MM.1S (cell line): ENCODE data around the gene MAP4.

Source experiments
- DNase-seq: peaks from one replicate; pipeline ENCODE4 v3.0.0-alpha.2; 2015
- H2AFZ ChIP-seq: fragments of 300-600 bp; sonication (generic); 2 replicates; pipeline ENCODE4 v1.6.0; 2016; ENCODE audit warnings: antibody characterized with exemption, low read length
- H3F3A ChIP-seq: fragments of 300-600 bp; sonication (generic); 2 replicates; pipeline ENCODE4 v1.6.1; 2016; ENCODE audit warnings: mild to moderate bottlenecking, antibody characterized with exemption, low read length, moderate library complexity, mixed read lengths; ENCODE audit not compliant: insufficient read depth
- H3K27ac ChIP-seq: fragments of 300-600 bp; sonication (generic); 2 replicates; pipeline ENCODE4 v1.5.1; 2016; ENCODE audit warnings: mild to moderate bottlenecking, low read length
- H3K27me3 ChIP-seq: fragments of 300-600 bp; sonication (generic); replicated peaks from 2 replicates; pipeline ENCODE4 v1.6.0; 2016; ENCODE audit warnings: low read length; ENCODE audit not compliant: insufficient read depth
- H3K36me3 ChIP-seq: fragments of 300-600 bp; sonication (generic); replicated peaks from 2 replicates; pipeline ENCODE4 v1.6.1; 2016; ENCODE audit warnings: mild to moderate bottlenecking, low read length, mixed read lengths; ENCODE audit not compliant: insufficient read depth
- H3K4me1 ChIP-seq: fragments of 300-600 bp; sonication (generic); 2 replicates; pipeline ENCODE4 v1.6.1; 2016; ENCODE audit warnings: low read length, mixed read lengths
- H3K4me2 ChIP-seq: fragments of 300-600 bp; sonication (generic); 2 replicates; pipeline ENCODE4 v1.6.0; 2016; ENCODE audit warnings: low read depth, low read length
- H3K4me3 ChIP-seq: fragments of 300-600 bp; sonication (generic); 2 replicates; pipeline ENCODE4 v1.5.1; 2016; ENCODE audit warnings: low read length, mixed read lengths
- H3K79me2 ChIP-seq: fragments of 300-600 bp; sonication (generic); 2 replicates; pipeline ENCODE4 v1.6.1; 2016; ENCODE audit warnings: mixed run types, low read length, mixed read lengths
- H3K9ac ChIP-seq: fragments of 300-600 bp; sonication (generic); 2 replicates; pipeline ENCODE4 v1.6.1; 2016; ENCODE audit warnings: low read length, mixed read lengths
- H3K9me2 ChIP-seq: fragments of 300-600 bp; sonication (generic); replicated peaks from 2 replicates; pipeline ENCODE4 v1.6.1; 2016; ENCODE audit warnings: mild to moderate bottlenecking, low read length, mixed read lengths; ENCODE audit not compliant: insufficient read depth
- H3K9me3 ChIP-seq: fragments of 300-600 bp; sonication (generic); replicated peaks from 2 replicates; pipeline ENCODE4 v1.6.1; 2016; ENCODE audit warnings: mild to moderate bottlenecking, low read length, mixed read lengths; ENCODE audit not compliant: insufficient read depth
- H4K20me1 ChIP-seq: fragments of 300-600 bp; sonication (generic); 2 replicates; pipeline ENCODE4 v1.6.1; 2016; ENCODE audit warnings: mild to moderate bottlenecking, low read length, moderate library complexity, mixed read lengths; ENCODE audit not compliant: insufficient read depth
- EZH2 ChIP-seq: fragments of 300-600 bp; sonication (generic); optimal IDR thresholded peaks from 2 replicates; pipeline ENCODE3; 2017; ENCODE audit warnings: low read depth, mild to moderate bottlenecking, antibody characterized with exemption, low read length, mixed read lengths
- EZH2phosphoT487 ChIP-seq: fragments of 300-600 bp; sonication (generic); IDR thresholded peaks from 2 replicates; pipeline ENCODE4 v1.6.1; 2018; ENCODE audit warnings: antibody characterized with exemption, low read length
- TF ChIP-seq, protein P1 (sequence below): fragments of 300-600 bp; sonication (generic); IDR thresholded peaks from 2 replicates; pipeline ENCODE4 v1.5.1; 2016; ENCODE audit warnings: antibody characterized with exemption, low read length, mixed read lengths

The MAP4 gene

DNA sequence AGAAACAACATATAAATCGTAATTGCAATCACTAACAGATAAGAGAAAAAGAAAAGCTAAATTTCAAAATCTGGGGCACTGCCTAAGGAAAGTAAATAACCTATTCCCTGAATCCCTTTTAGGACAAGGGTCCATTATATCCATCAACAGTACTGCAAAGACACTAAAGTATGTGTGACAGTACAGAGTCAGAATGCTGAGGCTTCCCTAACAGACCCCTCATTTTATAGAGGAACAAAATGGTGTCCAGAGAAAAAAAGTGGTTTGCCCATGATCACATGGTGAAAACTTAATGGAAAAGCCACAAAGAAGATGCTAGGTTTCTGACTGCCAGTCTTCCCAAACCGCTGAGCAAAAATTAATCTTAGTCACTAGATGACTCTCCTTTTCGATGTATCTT lies 119.5 kb downstream of the MAP4 start:
- no peak overlapping the region for H3K4me3 ChIP-seq
- H3K9ac ChIP-seq = no peak overlapping the region
- no peaks in the 10 kb centered on the region for H3K9me2 ChIP-seq
- H3K27ac ChIP-seq = no peak overlapping the region
- H3F3A ChIP-seq = no peaks in the 10 kb centered on the region
- no peaks in the 10 kb centered on the region for H3K9me3 ChIP-seq
- H3K4me1 ChIP-seq = no peaks in the 10 kb centered on the region
- no peaks in the 10 kb centered on the region for H4K20me1 ChIP-seq
- DNase-seq = no peak
- H2AFZ ChIP-seq = no peak overlapping the region
- H3K36me3 ChIP-seq = no peaks in the 10 kb centered on the region
- TF ChIP-seq EZH2 (no peak), EZH2phosphoT487 (no peak)
- TF ChIP-seq, protein P1, sequence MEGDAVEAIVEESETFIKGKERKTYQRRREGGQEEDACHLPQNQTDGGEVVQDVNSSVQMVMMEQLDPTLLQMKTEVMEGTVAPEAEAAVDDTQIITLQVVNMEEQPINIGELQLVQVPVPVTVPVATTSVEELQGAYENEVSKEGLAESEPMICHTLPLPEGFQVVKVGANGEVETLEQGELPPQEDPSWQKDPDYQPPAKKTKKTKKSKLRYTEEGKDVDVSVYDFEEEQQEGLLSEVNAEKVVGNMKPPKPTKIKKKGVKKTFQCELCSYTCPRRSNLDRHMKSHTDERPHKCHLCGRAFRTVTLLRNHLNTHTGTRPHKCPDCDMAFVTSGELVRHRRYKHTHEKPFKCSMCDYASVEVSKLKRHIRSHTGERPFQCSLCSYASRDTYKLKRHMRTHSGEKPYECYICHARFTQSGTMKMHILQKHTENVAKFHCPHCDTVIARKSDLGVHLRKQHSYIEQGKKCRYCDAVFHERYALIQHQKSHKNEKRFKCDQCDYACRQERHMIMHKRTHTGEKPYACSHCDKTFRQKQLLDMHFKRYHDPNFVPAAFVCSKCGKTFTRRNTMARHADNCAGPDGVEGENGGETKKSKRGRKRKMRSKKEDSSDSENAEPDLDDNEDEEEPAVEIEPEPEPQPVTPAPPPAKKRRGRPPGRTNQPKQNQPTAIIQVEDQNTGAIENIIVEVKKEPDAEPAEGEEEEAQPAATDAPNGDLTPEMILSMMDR = no peak
- no peak overlapping the region for H3K4me2 ChIP-seq
- no peaks in the 10 kb centered on the region for H3K79me2 ChIP-seq
- H3K27me3 ChIP-seq = no peaks in the 10 kb centered on the region

DNA sequence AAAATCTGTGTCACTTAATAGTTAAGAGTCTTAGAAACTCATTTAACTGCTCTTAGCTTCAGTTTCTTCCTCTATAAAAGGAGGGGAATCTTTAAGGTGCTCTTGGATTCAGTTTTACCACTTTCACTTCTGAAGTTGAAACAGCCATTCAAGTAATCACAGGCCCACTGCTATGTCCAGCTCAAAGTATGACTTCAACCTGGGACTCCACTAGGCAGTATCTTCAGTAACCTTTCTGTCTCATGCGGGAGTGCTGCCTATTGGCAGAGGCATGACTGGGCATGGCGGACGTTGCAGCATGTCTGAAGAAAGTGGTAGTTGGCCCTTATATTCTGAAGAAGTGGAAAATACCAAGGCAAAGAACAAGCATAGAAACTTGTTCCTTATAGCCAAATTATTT lies 121.0 kb downstream of the MAP4 start:
- H3K9me2 ChIP-seq = no peaks in the 10 kb centered on the region
- no peak overlapping the region for H3K4me2 ChIP-seq
- H3K4me3 ChIP-seq = no peak overlapping the region
- H4K20me1 ChIP-seq = no peaks in the 10 kb centered on the region
- H3K9ac ChIP-seq = no peak overlapping the region
- H3K36me3 ChIP-seq = no peaks in the 10 kb centered on the region
- H3K9me3 ChIP-seq = no peaks in the 10 kb centered on the region
- no peaks in the 10 kb centered on the region for H3K27me3 ChIP-seq
- TF ChIP-seq EZH2phosphoT487 (no peak), EZH2 (no peak)
- TF ChIP-seq, protein P1 = no peak
- H3F3A ChIP-seq = no peaks in the 10 kb centered on the region
- H2AFZ ChIP-seq = no peak overlapping the region
- DNase-seq = no peak
- H3K79me2 ChIP-seq = no peaks in the 10 kb centered on the region
- no peaks in the 10 kb centered on the region for H3K4me1 ChIP-seq
- H3K27ac ChIP-seq = no peak overlapping the region

DNA sequence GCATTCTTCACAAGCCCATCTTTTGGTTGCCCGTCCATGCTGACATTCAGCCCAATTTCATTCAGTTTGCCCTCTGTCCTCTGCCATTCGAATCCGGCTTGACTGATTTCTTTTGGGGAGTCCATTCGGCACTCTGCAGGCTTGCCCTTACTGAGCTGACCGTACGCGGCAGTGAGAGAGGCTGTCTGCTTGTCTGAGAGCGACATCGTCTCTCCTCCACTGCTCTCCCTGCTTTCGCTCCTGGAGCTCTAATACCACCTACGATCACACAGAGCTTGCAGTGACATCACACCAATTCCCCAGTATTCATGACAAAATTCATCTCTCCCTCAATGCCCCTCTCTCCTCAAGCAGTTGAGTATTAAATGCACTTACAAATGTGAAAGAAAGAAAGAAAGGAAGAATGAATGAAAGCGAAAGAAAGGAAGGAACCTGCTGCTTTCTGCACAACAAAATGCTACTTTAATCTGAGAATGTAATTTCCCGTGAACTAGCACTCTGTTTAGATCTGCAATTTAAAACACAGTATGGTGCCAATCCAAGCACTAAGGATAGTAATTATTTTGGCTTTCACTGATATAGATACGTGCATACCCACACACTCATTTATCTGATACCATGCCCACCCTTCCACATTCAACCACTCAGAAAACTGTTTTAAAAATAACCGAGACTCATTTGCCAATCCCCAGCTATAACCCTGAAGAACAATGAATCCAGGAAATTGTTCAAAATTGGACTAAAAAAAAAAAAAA lies 123.8 kb downstream of the MAP4 start:
- Histone ChIP-seq H3K4me1 (no peaks in the 10 kb centered on the region), H2AFZ (no peak overlapping the region), H3F3A (no peaks in the 10 kb centered on the region), H3K4me3 (no peak overlapping the region), H3K9me3 (no peaks in the 10 kb centered on the region), H3K27me3 (no peaks in the 10 kb centered on the region), H3K4me2 (no peak overlapping the region), H3K79me2 (no peaks in the 10 kb centered on the region), H3K27ac (no peak overlapping the region), H4K20me1 (no peaks in the 10 kb centered on the region), H3K9ac (no peak overlapping the region), H3K9me2 (no peaks in the 10 kb centered on the region), H3K36me3 (no peaks in the 10 kb centered on the region)
- no peak for DNase-seq
- TF ChIP-seq, protein P1 = no peak
- TF ChIP-seq EZH2phosphoT487 = no peak
- TF ChIP-seq EZH2 = no peak
